ENCODE data around the gene GLB1L2.
"Not testable (repeated sequence)": the region's sequence is repeated elsewhere in the genome, so short reads cannot be mapped to it uniquely, and the experiment has no call there.

The GLB1L2 gene

DNA sequence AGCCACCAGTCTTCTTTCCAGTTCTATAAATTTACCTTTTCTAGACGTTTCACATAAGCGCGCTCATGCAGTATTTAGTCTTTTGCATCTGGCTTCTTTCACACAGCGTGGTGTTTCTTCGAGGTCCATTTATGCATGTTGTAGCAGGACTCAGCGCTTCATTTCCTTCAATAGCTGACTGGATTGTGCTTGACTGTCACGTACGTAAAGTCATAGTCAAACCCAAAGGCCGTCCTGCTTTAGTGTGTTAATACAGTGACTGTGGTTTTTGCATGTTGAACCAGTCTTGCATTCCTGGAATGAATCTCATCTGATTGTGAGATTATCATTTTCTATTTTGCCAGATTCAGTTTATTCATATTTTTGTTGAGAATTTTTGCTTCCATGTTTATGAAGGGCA lies 37.1 kb upstream of the GLB1L2 start:
- ChIA-PET CTCF (no interaction called here), POLR2A (ENCODE audit: low non-redundant PET) (no interaction called here)
- no peak for DNase-seq (ENCODE audit: low spot score)
- TF ChIP-seq CTCF (conservative IDR thresholded peaks at IDR 0.05; ENCODE audit: low read depth): no peak
- no peak overlapping the region for H3K27ac ChIP-seq

GRCh38 chr11:134312223-134312622 lies 19.6 kb upstream of the GLB1L2 start:
- ChIA-PET POLR2A (ENCODE audit: low non-redundant PET) (no interaction called here), CTCF (no interaction called here)
- H3K27ac ChIP-seq: no peak overlapping the region
- DNase-seq (ENCODE audit: low spot score): no peak
- no peak for TF ChIP-seq CTCF (conservative IDR thresholded peaks at IDR 0.05; ENCODE audit: low read depth)

- ChIA-PET CTCF (interaction anchor here (0.5 to 0.6 kb wide), 2 partner anchors 19 to 40 kb away, joined by 3 read pairs; no protein-coding TSS in a partner anchor), POLR2A (ENCODE audit: low non-redundant PET) (no interaction called here)
- H3K27ac ChIP-seq: no peak overlapping the region
- DNase-seq (ENCODE audit: low spot score): no peak
- TF ChIP-seq CTCF (conservative IDR thresholded peaks at IDR 0.05; ENCODE audit: low read depth): no peak
Measured at GRCh38 chr11:134312807-134313206, 19.0 kb upstream of the GLB1L2 start.

GRCh38 chr11:134313379-134313778 lies 18.4 kb upstream of the GLB1L2 start:
- H3K27ac ChIP-seq: no peak overlapping the region
- no peak for TF ChIP-seq CTCF (conservative IDR thresholded peaks at IDR 0.05; ENCODE audit: low read depth)
- no peak for DNase-seq (ENCODE audit: low spot score)
- POLR2A ChIA-PET (ENCODE audit: low non-redundant PET): no interaction called here
- CTCF ChIA-PET: interaction anchor here (0.5 to 0.6 kb wide), 2 partner anchors 19 to 40 kb away, joined by 3 read pairs; no protein-coding TSS in a partner anchor

DNA sequence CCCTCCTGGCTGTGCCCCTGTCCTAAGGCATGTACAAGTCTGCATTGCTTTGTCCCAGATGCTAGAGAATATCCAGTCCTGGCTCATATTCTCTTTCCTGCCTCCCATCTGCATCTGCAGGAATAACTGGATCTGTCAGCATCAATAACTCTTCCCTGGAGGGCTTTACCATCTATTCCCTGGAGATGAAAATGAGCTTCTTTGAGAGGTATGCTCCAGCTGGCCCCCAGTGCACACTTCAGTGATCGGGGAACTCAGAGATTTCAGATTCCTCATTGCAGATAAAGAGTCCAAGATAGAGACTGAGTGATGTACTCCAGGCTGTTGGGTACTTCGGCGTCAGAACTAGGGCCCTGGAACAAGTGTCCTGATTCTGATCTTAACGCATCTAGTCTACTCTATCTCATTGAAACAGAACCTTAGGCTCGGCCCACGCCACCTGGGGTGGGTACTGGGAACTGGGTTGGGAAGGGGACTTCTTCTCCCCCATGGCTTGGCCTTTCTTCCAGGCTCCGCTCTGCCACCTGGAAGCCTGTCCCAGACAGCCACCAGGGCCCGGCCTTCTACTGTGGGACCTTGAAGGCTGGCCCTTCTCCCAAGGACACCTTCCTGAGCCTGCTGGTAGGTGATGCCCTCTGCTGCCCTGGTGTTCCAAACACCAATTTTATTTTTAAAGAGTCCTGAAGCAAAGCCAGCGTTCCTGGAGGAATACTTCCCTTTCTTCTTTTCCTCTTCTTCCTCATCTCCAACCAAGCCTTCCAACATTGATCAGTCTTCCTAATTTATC lies 17.8 kb upstream of the GLB1L2 start:
- no peak for DNase-seq (ENCODE audit: low spot score)
- H3K27ac ChIP-seq: no peak overlapping the region
- CTCF ChIA-PET: no interaction called here
- POLR2A ChIA-PET (ENCODE audit: low non-redundant PET): no interaction called here
- TF ChIP-seq CTCF (conservative IDR thresholded peaks at IDR 0.05; ENCODE audit: low read depth): no peak

- no peak for DNase-seq (ENCODE audit: low spot score)
- no peak for TF ChIP-seq CTCF (conservative IDR thresholded peaks at IDR 0.05; ENCODE audit: low read depth)
- CTCF ChIA-PET: no interaction called here
- POLR2A ChIA-PET (ENCODE audit: low non-redundant PET): no interaction called here
- no peak overlapping the region for H3K27ac ChIP-seq
Measured at GRCh38 chr11:134317103-134317502, 14.7 kb upstream of the GLB1L2 start.

DNA sequence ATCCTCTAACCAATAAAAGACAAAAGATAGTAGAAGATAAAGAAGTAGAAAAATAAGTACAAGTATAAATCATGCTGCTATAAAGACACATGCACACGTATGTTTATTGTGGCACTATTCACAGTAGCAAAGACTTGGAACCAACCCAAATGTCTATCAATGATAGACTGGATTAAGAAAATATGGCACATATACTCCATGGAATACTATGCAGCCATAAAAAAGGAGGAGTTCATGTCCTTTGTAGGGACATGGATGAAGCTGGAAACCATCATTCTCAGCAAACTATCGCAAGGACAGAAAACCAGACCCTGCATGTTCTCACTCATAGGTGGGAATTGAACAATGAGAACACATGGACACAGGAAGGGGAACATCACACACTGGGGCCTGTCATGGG lies 10.4 kb upstream of the GLB1L2 start:
- DNase-seq (ENCODE audit: low spot score); POLR2A ChIA-PET (ENCODE audit: low non-redundant PET); CTCF ChIA-PET; H3K27ac ChIP-seq: not testable (repeated sequence)
